ENCODE results near the gene UNC5B. TPM values are rescaled to one million over a fixed set of nuclear protein-coding genes. Genes with fewer than 3 reads are reported as not detected.
A peak's percentile ranks its signal among the peaks of the same experiment; 100 is the strongest.

Gene UNC5B
- total RNA-seq, 1 donor, result 135 TPM

- Histone ChIP-seq H3K4me1 (ENCODE audit: insufficient read depth, low read length) (peaks cover 23% of the 10 kb centered on the region), H4K20me1 (ENCODE audit: insufficient read depth, low read length) (peaks cover 32% of the 10 kb centered on the region), H3K4me3 (ENCODE audit: insufficient read depth, low read length) (no peak overlapping the region), H3K27ac (ENCODE audit: low read depth, low read length) (no peak overlapping the region), H3K27me3 (ENCODE audit: insufficient read depth, low read length) (no peaks in the 10 kb centered on the region), H3K36me3 (ENCODE audit: insufficient read depth, low read length) (no peaks in the 10 kb centered on the region), H3K9me3 (ENCODE audit: low read depth, low read length) (no peaks in the 10 kb centered on the region), H2AFZ (ENCODE audit: low read length) (no peak overlapping the region), H3K79me2 (ENCODE audit: insufficient read depth, low read length) (peaks cover 27% of the 10 kb centered on the region), H3K4me2 (ENCODE audit: insufficient read depth, low read length) (no peak overlapping the region)
- no peak for TF ChIP-seq CTCF (IDR thresholded peaks at IDR 0.05; ENCODE audit: extremely low read depth, low read depth, low read length)
- no peak for DNase-seq (ENCODE audit: insufficient read length, low spot score, missing footprints)
These were observed 38.9 kb downstream of the UNC5B start for GRCh38 chr10:71251319-71251718.

GRCh38 chr10:71252220-71252619, 39.9 kb downstream of the UNC5B start:
- H3K27ac ChIP-seq (ENCODE audit: low read depth, low read length), result no peak overlapping the region
- peaks cover 27% of the 10 kb centered on the region for H4K20me1 ChIP-seq (ENCODE audit: insufficient read depth, low read length)
- TF ChIP-seq CTCF (IDR thresholded peaks at IDR 0.05; ENCODE audit: extremely low read depth, low read depth, low read length), result no peak
- no peaks in the 10 kb centered on the region for H3K27me3 ChIP-seq (ENCODE audit: insufficient read depth, low read length)
- peaks cover 18% of the 10 kb centered on the region for H3K4me1 ChIP-seq (ENCODE audit: insufficient read depth, low read length)
- no peaks in the 10 kb centered on the region for H3K9me3 ChIP-seq (ENCODE audit: low read depth, low read length)
- H2AFZ ChIP-seq (ENCODE audit: low read length), result no peak overlapping the region
- H3K79me2 ChIP-seq (ENCODE audit: insufficient read depth, low read length), result peaks cover 22% of the 10 kb centered on the region
- H3K36me3 ChIP-seq (ENCODE audit: insufficient read depth, low read length), result no peaks in the 10 kb centered on the region
- H3K4me2 ChIP-seq (ENCODE audit: insufficient read depth, low read length), result no peak overlapping the region
- DNase-seq (ENCODE audit: insufficient read length, low spot score, missing footprints), result no peak
- no peak overlapping the region for H3K4me3 ChIP-seq (ENCODE audit: insufficient read depth, low read length)

GRCh38 chr10:71253981-71254818, 41.8 kb downstream of the UNC5B start:
- Histone ChIP-seq H4K20me1 (ENCODE audit: insufficient read depth, low read length) (peaks cover 22% of the 10 kb centered on the region), H3K4me2 (ENCODE audit: insufficient read depth, low read length) (no peak overlapping the region), H3K27ac (ENCODE audit: low read depth, low read length) (no peak overlapping the region), H3K4me1 (ENCODE audit: insufficient read depth, low read length) (peaks cover 24% of the 10 kb centered on the region), H3K4me3 (ENCODE audit: insufficient read depth, low read length) (no peak overlapping the region), H3K79me2 (ENCODE audit: insufficient read depth, low read length) (peaks cover 19% of the 10 kb centered on the region), H3K27me3 (ENCODE audit: insufficient read depth, low read length) (no peaks in the 10 kb centered on the region), H3K36me3 (ENCODE audit: insufficient read depth, low read length) (no peaks in the 10 kb centered on the region), H3K9me3 (ENCODE audit: low read depth, low read length) (no peaks in the 10 kb centered on the region), H2AFZ (ENCODE audit: low read length) (no peak overlapping the region)
- TF ChIP-seq CTCF (IDR thresholded peaks at IDR 0.05; ENCODE audit: extremely low read depth, low read depth, low read length), result no peak
- peak; percentile 55 for DNase-seq (ENCODE audit: insufficient read length, low spot score, missing footprints)

GRCh38 chr10:71254834-71255549, 42.6 kb downstream of the UNC5B start:
- Histone ChIP-seq H3K36me3 (ENCODE audit: insufficient read depth, low read length) (no peaks in the 10 kb centered on the region), H3K4me1 (ENCODE audit: insufficient read depth, low read length) (peaks cover 32% of the 10 kb centered on the region), H3K27me3 (ENCODE audit: insufficient read depth, low read length) (no peaks in the 10 kb centered on the region), H3K9me3 (ENCODE audit: low read depth, low read length) (no peaks in the 10 kb centered on the region), H3K4me3 (ENCODE audit: insufficient read depth, low read length) (peak overlapping the region; percentile 1), H3K27ac (ENCODE audit: low read depth, low read length) (peak overlapping the region; percentile 33), H4K20me1 (ENCODE audit: insufficient read depth, low read length) (peaks cover 18% of the 10 kb centered on the region), H3K4me2 (ENCODE audit: insufficient read depth, low read length) (peak overlapping the region; percentile 64), H3K79me2 (ENCODE audit: insufficient read depth, low read length) (peaks cover 19% of the 10 kb centered on the region), H2AFZ (ENCODE audit: low read length) (no peak overlapping the region)
- TF ChIP-seq CTCF (IDR thresholded peaks at IDR 0.05; ENCODE audit: extremely low read depth, low read depth, low read length), result no peak
- no peak for DNase-seq (ENCODE audit: insufficient read length, low spot score, missing footprints)
